Stimulated activated CD4-positive, alpha-beta T cell treated with anti-CD3 and anti-CD28 coated beads, Interleukin-4, amount 100 ng/mL, for 4 hours (primary cell): ENCODE results near the gene SLC8B1.

Source experiments
- DNase-seq, 2 experiments: peaks; one replicate each; pipeline ENCODE4 v3.0.0-alpha.2; 2020

The SLC8B1 gene

GRCh38 chr12:113334786-113335539, at the start of gene SLC8B1:
Gene SLC8B1 (minus strand): TSS chr12:113335109. CDS start chr12:113332878, 2,231 bp downstream.
- peak; percentile 80 to 89 for DNase-seq

- DNase-seq: no peak
Measured at GRCh38 chr12:113382206-113382605, 47.3 kb upstream of the SLC8B1 start.

GRCh38 chr12:113381220-113381619, 46.3 kb upstream of the SLC8B1 start:
- DNase-seq: no peak

- no peak for DNase-seq
Measured at GRCh38 chr12:113378291-113378690, 43.4 kb upstream of the SLC8B1 start.

- no peak for DNase-seq
Measured at GRCh38 chr12:113374823-113375428, 40.0 kb upstream of the SLC8B1 start.

GRCh38 chr12:113373969-113374368, 39.1 kb upstream of the SLC8B1 start:
- DNase-seq: no peak

GRCh38 chr12:113373440-113373839, 38.5 kb upstream of the SLC8B1 start:
- no peak for DNase-seq

GRCh38 chr12:113372371-113372770, 37.5 kb upstream of the SLC8B1 start:
- no peak for DNase-seq

- no peak for DNase-seq
Measured at GRCh38 chr12:113371808-113372207, 36.9 kb upstream of the SLC8B1 start.

GRCh38 chr12:113370923-113371682, 36.2 kb upstream of the SLC8B1 start:
- DNase-seq: no peak

- DNase-seq: no peak
Measured at GRCh38 chr12:113369391-113369985, 34.6 kb upstream of the SLC8B1 start.

- DNase-seq: no peak
Measured at GRCh38 chr12:113368331-113368730, 33.4 kb upstream of the SLC8B1 start.

GRCh38 chr12:113366827-113367226, 31.9 kb upstream of the SLC8B1 start:
- DNase-seq: no peak

- no peak for DNase-seq
Measured at GRCh38 chr12:113365639-113366395, 30.9 kb upstream of the SLC8B1 start.

- no peak for DNase-seq
Measured at GRCh38 chr12:113364698-113365097, 29.8 kb upstream of the SLC8B1 start.

- DNase-seq: no peak
Measured at GRCh38 chr12:113361574-113362370, 26.9 kb upstream of the SLC8B1 start.

- DNase-seq: no peak
Measured at GRCh38 chr12:113359939-113360748, 25.2 kb upstream of the SLC8B1 start.

GRCh38 chr12:113359133-113359938, 24.4 kb upstream of the SLC8B1 start:
- DNase-seq: no peak

- peak; percentile 94 to 96 for DNase-seq
Measured at GRCh38 chr12:113358381-113359132, 23.6 kb upstream of the SLC8B1 start, which contains the start of gene PLBD2. Gene PLBD2 (plus strand): TSS chr12:113358587. CDS start chr12:113358601, 14 bp downstream.
